ENCODE data around the gene DISP2. TPM values are rescaled to one million over a fixed set of nuclear protein-coding genes. Genes with fewer than 3 reads are reported as not detected.

DISP2 gene
- total and polyA plus RNA-seq, 4 donors = under 0.01 to 0.23 (median under 0.01) TPM; not detected in 1

- WGBS = 94% methylated on average over 8 of the region's 8 CpGs
These were observed 39.8 kb downstream of the DISP2 start for GRCh38 chr15:40397688-40398412.

DNA sequence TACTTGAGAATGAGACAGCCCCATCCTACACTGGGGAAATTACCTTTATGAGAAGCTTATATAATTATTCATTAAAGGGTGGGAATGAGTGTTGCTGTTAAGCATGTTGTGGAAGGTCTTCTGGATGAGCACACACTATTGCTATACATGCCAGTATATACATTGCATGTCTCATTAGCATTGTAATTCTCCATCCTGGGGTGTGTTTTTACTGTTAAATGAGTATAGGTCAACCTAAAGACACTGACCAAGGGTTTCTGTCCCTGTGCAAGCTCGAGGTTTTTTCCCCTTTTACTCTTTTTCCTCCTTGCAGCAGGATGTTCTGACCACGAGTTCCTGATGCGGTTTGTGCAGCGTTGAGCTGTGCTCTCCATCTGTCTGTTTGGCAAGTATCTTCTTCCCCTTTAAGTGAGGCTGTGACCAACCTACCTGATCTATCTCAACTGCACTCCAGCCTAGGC lies 40.4 kb downstream of the DISP2 start:
- Histone ChIP-seq H3K4me1 (ENCODE audit: control insufficient read depth in 4 of 4, insufficient read depth in 4 of 4, low read length in 3 of 4) (no peaks in the 10 kb centered on the region), H3K27ac (ENCODE audit: low read depth in 1 of 2, low read length in 2 of 2) (no peak overlapping the region), H3K36me3 (ENCODE audit: control insufficient read depth in 4 of 4, insufficient read depth in 3 of 4, low read depth in 1 of 4, low read length in 3 of 4) (peaks cover 0 to 4% (median 1%) of the 10 kb centered on the region in 4 donors), H3K27me3 (ENCODE audit: control insufficient read depth in 4 of 4, insufficient read depth in 4 of 4, low read length in 3 of 4) (no peaks in the 10 kb centered on the region), H3K4me3 (ENCODE audit: low read depth in 1 of 3, low read length in 3 of 3) (no peak overlapping the region), H3K9ac (ENCODE audit: low read depth in 1 of 2, low read length in 2 of 2) (no peak overlapping the region), H3K9me3 (ENCODE audit: control insufficient read depth in 4 of 4, low read length in 3 of 4) (no peaks in the 10 kb centered on the region)
- TF ChIP-seq HNF4A (conservative IDR thresholded peaks at IDR 0.05) (no peak), NR2F2 (IDR thresholded peaks at IDR 0.05) (no peak), GABPA (IDR thresholded peaks at IDR 0.05 in 1 of 2, conservative IDR thresholded peaks at IDR 0.05 in 1 of 2) (no peak), EGR1 (IDR thresholded peaks at IDR 0.05; ENCODE audit: low read depth in 2 of 2) (no peak), ATF3 (IDR thresholded peaks at IDR 0.05) (no peak), JUND (IDR thresholded peaks at IDR 0.05) (no peak), RAD21 (IDR thresholded peaks at IDR 0.05) (no peak)
- TF ChIP-seq, protein P1, sequence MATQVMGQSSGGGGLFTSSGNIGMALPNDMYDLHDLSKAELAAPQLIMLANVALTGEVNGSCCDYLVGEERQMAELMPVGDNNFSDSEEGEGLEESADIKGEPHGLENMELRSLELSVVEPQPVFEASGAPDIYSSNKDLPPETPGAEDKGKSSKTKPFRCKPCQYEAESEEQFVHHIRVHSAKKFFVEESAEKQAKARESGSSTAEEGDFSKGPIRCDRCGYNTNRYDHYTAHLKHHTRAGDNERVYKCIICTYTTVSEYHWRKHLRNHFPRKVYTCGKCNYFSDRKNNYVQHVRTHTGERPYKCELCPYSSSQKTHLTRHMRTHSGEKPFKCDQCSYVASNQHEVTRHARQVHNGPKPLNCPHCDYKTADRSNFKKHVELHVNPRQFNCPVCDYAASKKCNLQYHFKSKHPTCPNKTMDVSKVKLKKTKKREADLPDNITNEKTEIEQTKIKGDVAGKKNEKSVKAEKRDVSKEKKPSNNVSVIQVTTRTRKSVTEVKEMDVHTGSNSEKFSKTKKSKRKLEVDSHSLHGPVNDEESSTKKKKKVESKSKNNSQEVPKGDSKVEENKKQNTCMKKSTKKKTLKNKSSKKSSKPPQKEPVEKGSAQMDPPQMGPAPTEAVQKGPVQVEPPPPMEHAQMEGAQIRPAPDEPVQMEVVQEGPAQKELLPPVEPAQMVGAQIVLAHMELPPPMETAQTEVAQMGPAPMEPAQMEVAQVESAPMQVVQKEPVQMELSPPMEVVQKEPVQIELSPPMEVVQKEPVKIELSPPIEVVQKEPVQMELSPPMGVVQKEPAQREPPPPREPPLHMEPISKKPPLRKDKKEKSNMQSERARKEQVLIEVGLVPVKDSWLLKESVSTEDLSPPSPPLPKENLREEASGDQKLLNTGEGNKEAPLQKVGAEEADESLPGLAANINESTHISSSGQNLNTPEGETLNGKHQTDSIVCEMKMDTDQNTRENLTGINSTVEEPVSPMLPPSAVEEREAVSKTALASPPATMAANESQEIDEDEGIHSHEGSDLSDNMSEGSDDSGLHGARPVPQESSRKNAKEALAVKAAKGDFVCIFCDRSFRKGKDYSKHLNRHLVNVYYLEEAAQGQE (IDR thresholded peaks at IDR 0.05) = no peak
- WGBS = 74% methylated on average over 4 of the region's 4 CpGs
- no peak for DNase-seq (ENCODE audit: low spot score)

More at GRCh38 chr15:40397688-40398412, 39.8 kb downstream of the DISP2 start:
- no peak overlapping the region for H3K27ac ChIP-seq (ENCODE audit: low read depth in 1 of 2, low read length in 2 of 2)
- no peak overlapping the region for H3K9ac ChIP-seq (ENCODE audit: low read depth in 1 of 2, low read length in 2 of 2)
- H3K4me3 ChIP-seq (ENCODE audit: low read depth in 1 of 3, low read length in 3 of 3) = no peak overlapping the region
- TF ChIP-seq JUND (IDR thresholded peaks at IDR 0.05) = no peak
- TF ChIP-seq TAF1 (conservative IDR thresholded peaks at IDR 0.05) = no peak
- TF ChIP-seq MAX (IDR thresholded peaks at IDR 0.05) = no peak
- no peak for TF ChIP-seq EGR1 (IDR thresholded peaks at IDR 0.05; ENCODE audit: low read depth in 2 of 2)
- TF ChIP-seq FOXA2 (IDR thresholded peaks at IDR 0.05) = no peak
- TF ChIP-seq HNF4G (IDR thresholded peaks at IDR 0.05) = no peak
- TF ChIP-seq ZBTB33 (IDR thresholded peaks at IDR 0.05) = no peak
- TF ChIP-seq RAD21 (IDR thresholded peaks at IDR 0.05) = no peak
- TF ChIP-seq CTCF (IDR thresholded peaks at IDR 0.05; ENCODE audit: low read depth, low read length, missing input control) = no peak
- TF ChIP-seq NR2F2 (IDR thresholded peaks at IDR 0.05) = no peak
- TF ChIP-seq SP1 (IDR thresholded peaks at IDR 0.05) = no peak
- no peak for TF ChIP-seq YY1 (IDR thresholded peaks at IDR 0.05)
- TF ChIP-seq GABPA (IDR thresholded peaks at IDR 0.05 in 1 of 2, conservative IDR thresholded peaks at IDR 0.05 in 1 of 2) = no peak
- no peak for TF ChIP-seq ATF3 (IDR thresholded peaks at IDR 0.05)
- no peak for TF ChIP-seq HNF4A (conservative IDR thresholded peaks at IDR 0.05)
- no peak for TF ChIP-seq RXRA (IDR thresholded peaks at IDR 0.05)
- H3K36me3 ChIP-seq (ENCODE audit: control insufficient read depth in 4 of 4, insufficient read depth in 3 of 4, low read depth in 1 of 4, low read length in 3 of 4) = peaks cover 0 to 4% (median 2%) of the 10 kb centered on the region in 4 donors
- H3K9me3 ChIP-seq (ENCODE audit: control insufficient read depth in 4 of 4, low read length in 3 of 4) = no peaks in the 10 kb centered on the region
- no peaks in the 10 kb centered on the region for H3K27me3 ChIP-seq (ENCODE audit: control insufficient read depth in 4 of 4, insufficient read depth in 4 of 4, low read length in 3 of 4)
- DNase-seq (ENCODE audit: low spot score) = no peak
- H3K4me1 ChIP-seq (ENCODE audit: control insufficient read depth in 4 of 4, insufficient read depth in 4 of 4, low read length in 3 of 4) = no peaks in the 10 kb centered on the region

Data from liver (tissue), 9 donors.